ENCODE results near the gene BORCS8.

BORCS8 gene

GRCh38 chr19:19213426-19214158 is 21.6 kb upstream of the BORCS8 start:
- no peak for DNase-seq

- DNase-seq = no peak
Measured at GRCh38 chr19:19212916-19213315, 21.0 kb upstream of the BORCS8 start.

- no peak for DNase-seq
Measured at GRCh38 chr19:19211499-19212420, 19.8 kb upstream of the BORCS8 start, which contains the start of gene NCAN. TSS of gene NCAN (plus strand) at chr19:19211958. CDS start at chr19:19216954, 4,996 bp downstream.

GRCh38 chr19:19209372-19209771 is 17.4 kb upstream of the BORCS8 start:
- DNase-seq = no peak

- no peak for DNase-seq
Measured at GRCh38 chr19:19207637-19208572, 16.0 kb upstream of the BORCS8 start.

GRCh38 chr19:19206938-19207337 is 15.0 kb upstream of the BORCS8 start:
- DNase-seq = no peak

GRCh38 chr19:19205416-19206410 is 13.8 kb upstream of the BORCS8 start:
- no peak for DNase-seq

GRCh38 chr19:19204181-19204580 is 12.2 kb upstream of the BORCS8 start:
- no peak for DNase-seq

GRCh38 chr19:19203012-19203856 is 11.3 kb upstream of the BORCS8 start, which contains the start of gene NR2C2AP:
TSS of gene NR2C2AP (minus strand) at chr19:19203414. CDS start at chr19:19203060, 354 bp downstream.
- DNase-seq = peak; percentile 92 to 93

- DNase-seq = no peak
Measured at GRCh38 chr19:19202707-19203011, 10.7 kb upstream of the BORCS8 start.

GRCh38 chr19:19201697-19202630 is 10.0 kb upstream of the BORCS8 start:
- DNase-seq = no peak

- no peak for DNase-seq
Measured at GRCh38 chr19:19193926-19194325, 2.0 kb upstream of the BORCS8 start.

- DNase-seq = no peak
Measured at GRCh38 chr19:19192910-19193423, 1.0 kb upstream of the BORCS8 start.

GRCh38 chr19:19191768-19192077 is 229 bp downstream of the BORCS8 start:
- DNase-seq = no peak

GRCh38 chr19:19186742-19187141 is 5.2 kb downstream of the BORCS8 start:
- no peak for DNase-seq

GRCh38 chr19:19185853-19186740 is 5.9 kb downstream of the BORCS8 start:
- DNase-seq = peak; percentile 56 to 72

- no peak for DNase-seq
Measured at GRCh38 chr19:19181488-19181998, 10.4 kb downstream of the BORCS8 start.

All from CD4-positive, alpha-beta T cell treated with Interleukin-4 for 1 hour (primary cell).